Measurements from ENCODE around the gene CHCHD1. TPM values are rescaled to one million over a fixed set of nuclear protein-coding genes. Genes with fewer than 3 reads are reported as not detected.
"Not testable (repeated sequence)": the region's sequence is repeated elsewhere in the genome, so short reads cannot be mapped to it uniquely, and the experiment has no call there.

The CHCHD1 gene
- 31.0 and 32.3 TPM in 2 replicates for total RNA-seq (2014; rRNA removed; shearing (Covaris generic))

DNA sequence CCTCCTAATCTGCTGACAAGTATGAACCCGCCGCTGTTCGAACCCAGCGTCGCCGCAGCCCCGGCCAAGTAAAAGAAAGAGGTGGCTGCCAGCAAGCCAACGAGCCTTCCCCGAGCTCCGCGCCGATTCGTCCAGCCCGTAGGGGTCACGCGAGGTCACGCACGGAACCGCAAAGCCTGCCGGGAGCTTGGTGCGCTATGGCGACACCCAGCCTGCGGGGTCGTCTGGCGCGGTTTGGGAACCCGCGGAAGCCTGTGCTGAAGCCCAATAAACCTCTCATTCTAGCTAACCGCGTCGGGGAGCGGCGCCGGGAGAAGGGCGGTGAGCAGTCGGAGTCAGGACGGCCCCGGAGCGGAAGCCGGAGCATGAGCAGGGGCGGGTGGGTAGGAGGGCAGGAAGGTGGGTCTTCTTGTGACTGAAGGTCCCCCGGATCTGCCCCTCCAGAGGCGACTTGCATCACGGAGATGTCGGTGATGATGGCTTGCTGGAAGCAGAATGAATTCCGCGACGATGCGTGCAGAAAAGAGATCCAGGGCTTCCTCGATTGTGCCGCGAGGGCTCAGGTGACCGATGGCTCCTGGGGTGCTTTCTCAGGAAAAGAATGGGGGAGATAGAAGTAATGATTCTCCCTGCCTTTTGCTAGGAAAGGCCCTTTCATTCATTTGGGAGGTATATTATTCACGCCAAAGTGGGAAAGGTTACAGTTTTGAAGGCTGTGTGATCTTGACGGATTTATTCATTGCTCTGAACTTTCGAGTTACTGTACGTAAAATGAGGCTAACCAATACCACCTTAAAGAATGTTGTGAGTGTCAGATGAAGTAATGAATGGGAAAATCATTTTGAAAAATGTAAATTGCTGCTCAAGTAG is at the start of gene CHCHD1:
Gene CHCHD1 (plus strand): TSS at position 170 of the 870 bp plus-strand sequence. CDS start 28 bp downstream, at position 198.
- DNase-seq (ENCODE audit: low read depth) = peak; percentile 90

DNA sequence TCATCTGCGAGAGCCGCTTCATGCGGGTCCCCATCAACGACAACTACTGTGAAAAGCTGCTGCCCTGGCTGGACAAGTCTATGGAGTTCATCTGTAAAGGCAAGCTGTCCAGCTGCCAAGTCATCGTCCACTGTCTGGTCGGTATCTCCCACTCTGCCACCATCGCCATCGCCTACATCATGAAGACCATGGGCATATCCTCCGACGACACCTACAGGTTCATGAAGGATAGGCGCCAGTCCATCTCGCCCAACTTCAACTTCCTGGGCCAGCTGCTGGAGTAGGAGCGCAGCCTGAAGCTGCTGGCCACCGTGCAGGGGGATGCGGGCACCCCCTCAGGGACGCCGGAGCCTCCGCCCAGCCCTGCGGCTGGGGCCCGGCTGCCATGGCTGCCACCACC is 49.4 kb upstream of the CHCHD1 start:
- no peak for DNase-seq (ENCODE audit: low read depth)

DNA sequence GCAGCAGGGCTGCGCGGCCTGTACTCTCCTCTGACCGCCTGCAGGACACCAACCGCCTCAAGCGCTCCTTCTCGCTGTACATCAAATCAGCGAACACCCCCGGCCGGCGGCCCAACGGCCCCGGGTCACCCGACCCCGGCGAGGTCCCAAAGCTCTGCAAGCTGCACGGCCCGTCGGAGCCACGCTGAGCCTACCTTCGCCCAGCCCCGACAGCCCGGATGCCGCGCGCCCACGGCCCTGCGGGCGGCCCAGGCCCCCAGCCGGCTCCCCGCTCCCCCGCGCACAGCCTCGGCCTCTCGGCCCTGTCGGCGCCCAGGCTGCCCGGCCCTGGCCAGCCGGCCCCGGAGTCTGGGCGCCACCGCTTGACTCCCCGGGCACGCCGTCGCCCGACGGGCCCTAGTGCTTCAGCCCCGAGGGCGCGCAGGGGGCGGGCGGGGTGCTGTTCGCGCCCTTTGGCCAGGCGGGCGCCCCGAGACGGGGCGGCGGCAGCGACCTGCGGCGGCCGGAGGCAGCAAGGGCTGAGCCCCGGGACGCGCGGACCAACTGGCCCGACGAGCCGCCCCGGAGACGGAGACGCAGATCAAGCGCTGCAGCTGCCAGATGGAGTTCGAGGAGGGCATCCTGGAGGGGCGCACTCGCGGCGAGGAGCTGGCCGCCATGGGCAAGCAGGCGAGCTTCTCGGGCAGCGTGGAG is 48.8 kb upstream of the CHCHD1 start:
- DNase-seq (ENCODE audit: low read depth) = no peak

DNA sequence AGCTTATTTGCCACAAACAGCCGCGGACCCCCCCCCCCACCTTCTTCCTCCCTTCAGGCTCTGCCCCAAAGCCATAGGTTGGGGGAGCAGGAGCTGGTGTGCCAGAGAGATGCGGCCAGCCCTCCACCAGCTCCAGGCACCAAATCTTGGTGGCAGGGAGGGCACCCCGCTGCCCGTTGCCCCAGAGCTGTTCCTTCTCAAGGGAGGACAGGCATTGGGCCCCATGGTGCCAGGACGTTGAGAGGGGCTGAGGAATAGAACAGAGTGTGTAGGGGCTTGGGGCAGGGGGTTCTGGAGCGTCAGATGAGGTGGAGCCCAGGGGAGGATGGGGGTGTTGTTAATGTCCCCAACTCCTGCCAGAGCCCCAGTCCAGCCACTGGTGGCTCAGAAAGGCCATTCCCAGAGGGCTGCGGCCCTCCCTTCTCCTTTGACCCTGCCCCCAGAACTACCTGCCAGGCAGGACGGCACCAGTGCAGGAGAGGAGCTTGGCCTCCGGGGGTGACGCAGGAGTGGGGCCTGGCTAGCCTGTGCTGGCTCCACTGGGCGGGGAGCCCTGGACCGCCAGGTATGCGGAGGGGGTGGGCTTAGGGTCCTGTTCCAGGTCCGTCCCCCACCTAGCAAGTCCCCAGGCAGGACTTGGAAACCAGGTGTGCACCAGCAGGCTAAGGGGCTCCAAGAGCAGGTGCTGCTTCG is 47.7 kb upstream of the CHCHD1 start:
- DNase-seq (ENCODE audit: low read depth) = no peak

DNA sequence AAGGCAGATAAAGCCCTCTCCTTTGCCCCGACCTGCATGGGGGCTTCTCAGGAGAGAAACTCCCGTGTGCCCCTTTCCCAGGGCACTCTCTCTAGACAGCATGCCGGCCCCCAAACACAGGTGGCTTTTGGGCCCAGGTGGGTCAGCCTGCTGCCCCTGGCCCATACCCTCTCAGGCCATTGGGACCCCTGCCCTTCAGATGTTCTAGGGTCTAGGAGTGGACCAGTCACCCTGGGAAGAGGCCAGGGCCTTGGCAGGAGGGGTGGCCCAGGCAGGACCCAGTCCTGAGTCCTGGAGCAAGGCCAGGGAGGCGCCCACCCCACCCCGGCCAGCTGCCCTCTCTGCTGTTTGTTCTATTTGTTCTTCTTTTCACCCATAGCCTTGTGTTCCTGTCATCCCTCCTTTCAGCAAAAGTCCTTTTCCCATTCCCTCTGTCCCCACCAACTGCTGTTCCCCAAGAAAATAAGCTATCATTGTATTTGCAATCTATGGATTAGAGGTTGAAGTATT is 47.0 kb upstream of the CHCHD1 start:
- no peak for DNase-seq (ENCODE audit: low read depth)

DNA sequence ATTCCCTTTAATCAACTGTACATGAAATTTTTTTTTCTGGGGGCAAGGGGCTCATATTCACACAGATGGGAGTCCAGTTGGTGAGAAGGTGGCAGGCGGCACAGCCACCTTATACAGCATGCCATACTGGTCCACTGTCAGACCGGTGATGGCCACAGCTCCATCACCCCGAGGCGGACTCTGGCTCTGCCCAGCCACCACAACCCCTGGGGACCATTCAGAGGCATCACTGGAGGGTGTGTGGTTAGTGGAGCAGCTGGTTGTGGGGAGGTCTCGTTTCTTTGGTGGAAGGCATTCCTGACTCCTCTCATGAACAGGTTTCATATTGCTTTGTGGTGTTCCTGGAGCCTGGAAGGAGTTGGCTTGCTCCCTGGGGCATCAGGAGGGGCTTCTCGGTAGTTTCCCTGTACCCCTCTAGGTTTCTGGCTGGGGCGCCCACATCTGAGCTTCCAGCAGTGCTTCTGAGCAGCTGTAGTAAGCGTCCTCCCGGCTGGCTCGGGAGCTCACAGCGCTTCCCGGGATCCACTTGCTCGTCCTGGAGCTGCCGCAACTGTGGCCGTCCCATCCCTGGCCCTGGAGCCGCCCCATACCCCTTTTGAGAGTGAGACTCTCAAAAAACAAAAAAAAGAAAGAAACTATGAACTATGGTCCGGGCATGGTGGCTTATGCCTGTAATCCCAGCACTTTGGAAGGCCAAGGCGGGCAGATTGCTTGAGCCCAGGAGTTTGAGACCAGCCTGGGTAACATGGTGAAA is 41.2 kb upstream of the CHCHD1 start:
- DNase-seq (ENCODE audit: low read depth) = not testable (repeated sequence)

DNA sequence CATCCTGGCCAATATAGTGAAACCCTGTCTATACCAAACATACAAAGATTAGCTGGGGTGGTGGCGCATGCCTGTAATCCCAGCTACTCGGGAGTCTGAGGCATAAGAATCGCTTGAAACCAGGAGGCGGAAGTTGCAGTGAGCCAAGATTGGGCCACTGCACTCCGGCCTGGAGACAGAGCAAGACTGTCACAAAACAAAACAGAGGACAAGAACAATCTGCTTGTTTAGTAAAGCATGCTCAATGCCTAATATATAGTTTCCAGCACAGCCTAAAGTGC is 39.5 kb upstream of the CHCHD1 start:
- DNase-seq (ENCODE audit: low read depth) = no peak

DNA sequence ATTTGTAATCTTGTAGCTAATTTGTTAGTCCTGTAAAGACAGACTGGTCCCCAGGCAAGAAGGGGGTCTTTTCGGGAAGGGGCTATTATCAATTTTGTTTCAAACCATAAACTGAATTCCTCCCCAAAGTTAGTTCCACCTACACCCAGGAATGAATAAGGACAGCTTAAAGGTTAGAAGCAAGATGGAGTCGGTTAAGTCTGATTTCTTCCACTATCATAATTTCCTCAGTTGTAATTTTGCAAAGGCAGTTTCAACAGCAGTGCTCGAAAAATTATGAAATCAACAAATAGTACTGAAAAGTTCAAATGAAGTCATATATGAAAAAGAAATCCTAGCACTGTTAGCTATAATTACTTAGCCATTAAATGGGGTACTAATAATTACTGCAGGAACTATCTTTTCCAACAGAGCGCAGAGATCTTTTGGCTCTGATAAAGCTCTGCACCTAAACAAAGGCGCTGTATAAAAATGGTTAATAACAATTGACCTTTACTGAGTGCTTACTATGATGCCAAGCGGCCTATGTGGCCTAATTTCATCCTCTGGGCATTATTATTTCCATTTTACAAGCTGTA is 38.4 kb upstream of the CHCHD1 start:
- no peak for DNase-seq (ENCODE audit: low read depth)

DNA sequence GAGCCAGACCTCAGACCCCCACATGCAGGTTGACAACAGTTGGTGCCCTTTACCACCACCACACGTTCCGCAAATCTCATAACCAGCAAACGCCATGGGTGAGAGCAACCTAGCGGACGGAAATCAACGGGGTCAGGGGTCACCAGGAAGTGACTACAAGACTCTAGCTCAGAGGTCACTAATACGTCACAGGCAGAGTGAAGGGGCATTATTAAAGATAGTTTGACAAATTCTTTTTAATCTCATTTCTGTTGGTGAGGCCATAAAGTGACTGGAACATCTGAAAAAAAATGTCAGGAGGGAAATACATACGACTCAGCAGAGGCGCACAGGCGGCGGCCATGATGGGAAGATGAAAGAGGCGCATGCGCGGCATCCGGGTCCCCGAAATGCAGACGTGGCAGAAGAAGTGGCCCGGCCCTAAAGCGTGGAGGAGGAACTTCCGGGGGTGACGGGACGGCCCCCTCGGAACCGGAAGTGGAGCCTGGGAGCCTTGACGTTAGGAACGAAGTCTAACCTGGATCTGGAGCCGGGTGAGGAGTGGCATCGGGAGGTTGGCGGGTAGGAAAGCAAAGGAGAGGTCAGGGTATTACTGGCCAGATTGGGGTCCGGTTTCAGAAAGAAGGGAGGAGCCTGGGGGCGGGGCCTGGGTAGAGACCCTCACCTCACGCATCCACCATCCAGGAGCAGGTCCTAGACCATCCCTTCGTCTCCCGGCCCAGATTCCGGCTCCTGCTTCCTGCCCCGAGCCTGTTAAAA is 37.8 kb upstream of the CHCHD1 start, which contains the start of gene SEC24C:
Gene SEC24C (plus strand): TSS at position 468 of the 759 bp plus-strand sequence. CDS start 2,461 bp downstream, outside the sequence.
- peak; percentile 96 for DNase-seq (ENCODE audit: low read depth)

DNA sequence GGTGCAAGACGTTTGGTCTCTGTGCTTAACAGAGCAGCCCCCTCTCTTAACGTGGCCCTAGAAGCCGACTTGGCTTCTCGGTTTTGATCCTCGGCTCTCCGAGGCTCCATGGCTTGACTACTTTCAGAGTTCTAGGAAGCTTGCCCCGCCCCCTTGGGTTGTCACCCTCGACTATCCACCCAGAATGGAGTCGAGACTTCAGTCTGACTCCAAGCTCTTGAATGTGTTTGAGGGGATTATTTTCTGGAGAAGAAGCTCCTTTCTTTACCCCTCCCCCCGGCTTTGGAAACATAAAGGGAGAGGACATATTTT is 37.2 kb upstream of the CHCHD1 start:
- peak; percentile 53 for DNase-seq (ENCODE audit: low read depth)

DNA sequence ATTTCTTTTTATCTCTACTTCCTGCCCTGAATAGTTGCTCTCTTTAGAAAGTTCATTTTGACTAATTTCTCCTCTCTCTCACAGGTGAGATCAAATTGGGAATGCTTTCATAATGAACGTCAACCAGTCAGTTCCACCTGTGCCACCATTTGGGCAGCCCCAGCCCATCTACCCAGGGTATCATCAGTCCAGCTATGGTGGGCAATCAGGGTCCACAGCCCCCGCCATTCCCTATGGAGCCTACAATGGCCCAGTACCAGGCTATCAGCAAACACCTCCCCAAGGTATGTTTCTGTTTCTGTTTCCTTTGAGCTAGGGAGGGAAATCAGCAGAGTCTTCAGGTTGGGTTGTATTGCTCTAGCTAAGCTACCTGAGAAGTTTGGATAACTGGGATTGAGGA is 35.1 kb upstream of the CHCHD1 start:
- DNase-seq (ENCODE audit: low read depth) = no peak

DNA sequence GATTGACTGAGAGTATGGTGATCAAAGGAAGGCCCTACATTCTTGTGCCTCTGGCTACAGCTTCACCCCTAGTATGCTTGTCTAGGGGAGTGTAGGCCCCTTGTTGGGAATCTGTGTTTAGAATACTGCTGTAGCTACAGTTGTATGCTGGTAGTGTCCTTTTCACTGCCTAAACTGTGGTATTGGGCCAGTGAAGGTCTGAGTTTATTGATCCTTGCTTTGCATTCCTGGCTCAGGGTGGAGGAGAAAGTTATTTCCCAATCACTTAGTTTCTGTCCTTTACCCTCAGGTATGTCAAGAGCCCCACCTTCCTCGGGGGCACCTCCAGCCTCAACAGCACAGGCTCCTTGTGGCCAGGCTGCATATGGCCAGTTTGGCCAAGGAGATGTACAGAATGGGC is 31.0 kb upstream of the CHCHD1 start:
- no peak for DNase-seq (ENCODE audit: low read depth)

DNA sequence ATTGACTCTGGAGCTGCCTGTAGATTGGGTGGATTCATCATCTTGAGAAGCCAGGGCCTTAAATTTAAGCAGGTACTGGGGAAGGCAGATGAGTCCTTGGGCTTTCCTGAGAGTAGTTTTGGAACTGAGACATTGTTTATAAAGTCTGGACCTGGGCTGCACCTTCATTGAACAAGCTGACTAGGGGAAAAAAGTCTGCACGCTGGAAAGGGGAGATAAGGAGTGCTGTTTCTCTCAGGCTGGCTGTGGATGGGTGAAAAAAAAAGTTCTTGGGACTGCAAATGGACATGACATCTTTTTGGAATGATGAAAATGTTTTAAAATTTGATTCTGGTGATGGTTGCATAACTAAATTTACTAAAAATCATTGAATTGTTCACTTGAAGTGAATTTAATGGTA is 25.7 kb upstream of the CHCHD1 start:
- DNase-seq (ENCODE audit: low read depth) = no peak

DNA sequence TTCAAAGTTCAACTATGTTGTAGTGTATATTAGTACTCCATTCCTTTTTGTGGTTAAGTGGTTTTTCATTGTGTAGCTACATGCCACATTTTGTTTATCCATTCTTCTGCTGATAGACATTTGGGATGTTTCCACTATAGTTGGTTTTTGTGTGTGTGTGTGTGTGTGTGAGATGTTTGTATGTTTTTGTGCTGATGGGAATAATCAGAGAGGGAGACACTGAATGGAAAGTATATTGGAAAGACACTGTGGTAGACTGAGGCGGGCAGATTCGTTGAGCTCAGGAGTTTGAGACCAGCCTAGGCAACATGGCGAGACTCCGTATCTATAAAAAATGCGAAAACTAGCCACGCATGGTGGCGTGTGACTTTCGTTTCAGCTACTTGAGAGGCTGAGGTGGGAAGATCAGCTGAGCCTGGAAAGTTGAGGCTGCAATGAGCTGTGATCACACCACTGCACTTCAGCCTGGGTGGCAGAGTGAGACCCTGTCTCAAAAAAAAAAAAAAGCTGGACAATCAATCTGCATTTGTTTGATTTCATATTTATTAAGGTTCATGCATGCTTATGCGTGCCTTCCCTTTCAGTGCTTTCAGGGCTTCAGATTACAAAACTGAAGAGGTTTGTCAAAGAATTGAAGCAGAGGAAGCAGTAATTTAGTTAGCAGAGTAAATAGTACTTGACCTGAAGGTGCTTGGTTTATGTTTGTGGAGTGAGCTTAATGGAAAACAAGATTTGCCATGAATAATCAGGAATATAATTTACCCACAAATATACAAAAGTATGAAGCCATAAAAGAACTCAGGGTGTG is 22.9 kb upstream of the CHCHD1 start:
- DNase-seq (ENCODE audit: low read depth) = no peak

DNA sequence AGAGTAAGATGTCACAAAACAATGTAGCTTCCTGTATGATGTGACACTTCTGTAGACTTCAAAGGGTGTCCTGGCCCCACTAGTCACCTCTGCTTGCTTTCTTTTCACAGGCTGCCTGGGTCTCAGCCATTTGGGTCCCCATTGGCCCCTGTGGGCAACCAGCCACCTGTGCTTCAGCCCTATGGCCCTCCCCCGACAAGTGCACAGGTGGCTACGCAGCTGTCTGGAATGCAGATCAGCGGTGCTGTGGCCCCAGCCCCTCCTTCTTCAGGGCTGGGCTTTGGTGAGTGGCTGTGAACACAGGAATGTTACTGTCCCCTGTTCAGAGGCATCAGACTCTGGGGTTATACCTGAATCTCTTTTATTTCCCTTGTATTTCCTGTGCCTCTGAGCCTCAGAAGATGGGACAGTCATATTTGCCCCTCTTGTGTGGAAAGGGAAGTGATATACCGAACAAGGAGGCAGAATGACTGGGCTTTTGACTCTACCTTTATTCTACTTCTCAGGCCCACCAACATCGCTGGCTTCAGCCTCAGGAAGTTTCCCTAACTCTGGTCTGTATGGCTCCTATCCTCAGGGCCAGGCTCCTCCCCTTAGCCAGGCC is 22.2 kb upstream of the CHCHD1 start:
- DNase-seq (ENCODE audit: low read depth) = no peak

DNA sequence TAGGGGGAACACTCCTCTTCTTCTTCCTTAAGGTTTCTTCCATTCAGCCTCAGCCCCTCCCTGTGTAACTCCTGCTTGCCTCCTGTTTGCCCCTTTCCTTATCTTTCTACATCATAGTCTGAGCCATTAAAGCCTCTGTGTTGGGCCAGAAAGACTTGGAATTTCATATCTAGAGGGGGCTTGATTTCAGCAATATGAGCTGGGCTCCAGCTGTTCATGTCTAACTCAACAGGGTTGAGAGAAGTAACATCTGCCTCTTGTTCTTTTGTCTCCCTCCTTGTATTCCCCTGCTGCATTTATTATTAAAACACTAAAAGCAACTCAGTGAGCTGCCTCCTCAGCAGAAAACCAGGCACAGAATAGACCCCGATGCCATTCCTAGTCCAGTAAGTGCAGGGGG is 20.1 kb upstream of the CHCHD1 start:
- no peak for DNase-seq (ENCODE audit: low read depth)

DNA sequence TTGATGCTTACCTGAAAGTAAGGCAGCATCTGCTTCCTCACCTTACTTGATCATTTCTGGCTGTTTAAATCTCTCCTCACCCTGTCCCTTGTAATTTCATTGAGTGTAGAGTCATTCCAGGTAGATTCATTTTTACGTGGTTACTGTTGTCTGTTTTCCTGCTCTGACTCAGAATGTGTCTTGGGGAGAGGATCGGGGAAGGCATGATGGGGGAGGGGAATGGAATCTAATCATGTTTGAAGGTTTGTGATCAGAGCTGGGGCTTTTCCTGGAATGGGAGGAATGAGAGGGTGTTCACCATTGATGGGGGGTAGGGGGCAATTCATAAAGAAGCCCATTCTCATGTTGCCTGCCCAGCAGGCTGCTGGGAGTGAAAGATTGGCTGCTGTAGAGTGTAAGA is 18.9 kb upstream of the CHCHD1 start:
- DNase-seq (ENCODE audit: low read depth) = no peak

DNA sequence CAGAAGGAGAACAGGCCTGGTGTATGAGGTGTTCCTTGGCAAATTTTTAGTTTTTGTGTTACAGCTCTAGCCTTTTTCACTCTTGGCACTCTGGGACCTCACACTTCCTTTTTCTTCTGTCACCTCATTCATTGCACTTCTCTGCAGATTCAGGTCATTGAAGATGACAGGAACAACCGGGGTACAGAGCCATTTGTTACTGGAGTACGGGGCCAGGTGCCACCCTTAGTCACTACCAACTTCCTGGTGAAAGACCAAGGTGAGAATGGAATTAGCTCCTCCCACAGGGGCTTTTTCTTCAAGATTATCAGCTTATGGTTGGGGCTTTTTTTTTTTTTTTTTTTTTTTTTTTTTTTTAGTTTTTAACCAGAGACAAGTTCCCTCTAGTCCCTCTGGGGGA is 18.5 kb upstream of the CHCHD1 start:
- DNase-seq (ENCODE audit: low read depth) = no peak

DNA sequence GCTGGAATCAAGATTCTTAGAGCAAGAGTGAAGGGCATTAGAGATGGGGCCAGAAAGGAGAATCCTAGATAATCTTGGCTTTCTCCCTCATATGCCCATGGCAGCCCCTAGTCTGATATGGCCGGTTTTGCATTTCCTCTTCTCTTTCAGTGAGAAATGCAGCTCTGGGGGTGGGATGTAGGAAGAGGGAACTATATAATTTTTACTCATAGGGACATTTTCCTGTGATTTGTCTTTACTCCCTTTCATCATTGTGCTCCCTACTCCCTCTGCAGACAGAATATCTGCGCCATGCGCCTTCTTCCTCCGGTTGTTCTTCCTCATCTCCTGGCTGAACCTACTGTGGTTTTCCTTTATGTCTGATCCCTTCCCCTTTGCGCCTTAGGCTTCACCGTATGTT is 16.8 kb upstream of the CHCHD1 start:
- DNase-seq (ENCODE audit: low read depth) = no peak

All from Daoy (cell line).